Breast epithelium (tissue), 4 donors: ENCODE results near the gene REEP3. TPM values are rescaled to one million over a fixed set of nuclear protein-coding genes. Genes with fewer than 3 reads are reported as not detected.
A peak's percentile ranks its signal among the peaks of the same experiment; 100 is the strongest.
"Not testable (repeated sequence)": the region's sequence is repeated elsewhere in the genome, so short reads cannot be mapped to it uniquely, and the experiment has no call there.

Experiments used
- DNase-seq, 2 donors: peaks; one replicate each; pipeline ENCODE4 v3.0.0-alpha.2; 2019; ENCODE audit warnings: low spot score in 2 of 2
- H3K27ac ChIP-seq, 2 donors: fragments of 200-600 bp; sonication (generic) in 1 of 2; one replicate each; pipeline ENCODE4 v1.5.1; 2016 to 2019; ENCODE audit warnings: mild to moderate bottlenecking in 1 of 2
- H3K27me3 ChIP-seq, 2 donors: fragments of 200-600 bp; sonication (generic) in 1 of 2; one replicate each; pipeline versions ENCODE4 v1.5.1 to v1.6.0; 2017 to 2019; ENCODE audit warnings: control low read depth in 1 of 2, mild to moderate bottlenecking in 1 of 2
- H3K36me3 ChIP-seq: fragments of 200-600 bp; one replicate; pipeline ENCODE4 v1.5.1; 2019
- H3K4me1 ChIP-seq, 2 donors: fragments of 200-600 bp; sonication (generic); one replicate each; pipeline ENCODE4 v1.5.1; 2016 to 2019; ENCODE audit warnings: control low read depth in 1 of 2
- H3K4me3 ChIP-seq, 3 donors: fragments of 200-600 bp; sonication (generic); 1 replicate in 2 of 3; 2 replicates in 1 of 3; pipeline ENCODE4 v1.5.1; 2016 to 2019; ENCODE audit warnings: mild to moderate bottlenecking in 3 of 3, moderate library complexity in 2 of 3
- H3K9me3 ChIP-seq, 2 donors: fragments of 200-600 bp; sonication (generic) in 1 of 2; one replicate each; pipeline ENCODE4 v1.5.1; 2016 to 2019; ENCODE audit warnings: control low read depth in 1 of 2
- POLR2A ChIP-seq: fragments of 450-650 bp; IDR thresholded peaks from one replicate; pipeline ENCODE4 v1.6.1; 2016; ENCODE audit warnings: antibody characterized with exemption, mild to moderate bottlenecking, moderate library complexity
- POLR2AphosphoS5 ChIP-seq, 3 donors: sonication (generic); formaldehyde crosslinking; IDR thresholded peaks; one replicate each; pipeline ENCODE4 v1.6.1; 2017; ENCODE audit warnings: antibody characterized with exemption in 3 of 3
- intact Hi-C: fragments of 100-400 bp; cut with DNase I; formaldehyde crosslinking; loops from one replicate; pipeline ENCODE4 v1.15.1; 2023; ENCODE audit warnings: low total_unique reads
- total RNA-seq, 3 donors: library from RNA; depleted of rRNA; stranded (reverse); fragments of >200 nt; gene quantifications; one replicate each; pipeline ENCODE4 v1.1.0, GENCODE V29; 2016
- TF ChIP-seq, protein P1 (sequence below), 3 donors: fragments of 450-650 bp; IDR thresholded peaks; one replicate each; pipeline ENCODE4 v1.5.1; 2016 to 2017; ENCODE audit warnings: antibody characterized with exemption in 3 of 3, mild to moderate bottlenecking in 3 of 3, moderate library complexity in 3 of 3

REEP3 gene
- total RNA-seq, 3 donors from 2014 or later = 55.4 to 74.1 (median 63.6) TPM

DNA sequence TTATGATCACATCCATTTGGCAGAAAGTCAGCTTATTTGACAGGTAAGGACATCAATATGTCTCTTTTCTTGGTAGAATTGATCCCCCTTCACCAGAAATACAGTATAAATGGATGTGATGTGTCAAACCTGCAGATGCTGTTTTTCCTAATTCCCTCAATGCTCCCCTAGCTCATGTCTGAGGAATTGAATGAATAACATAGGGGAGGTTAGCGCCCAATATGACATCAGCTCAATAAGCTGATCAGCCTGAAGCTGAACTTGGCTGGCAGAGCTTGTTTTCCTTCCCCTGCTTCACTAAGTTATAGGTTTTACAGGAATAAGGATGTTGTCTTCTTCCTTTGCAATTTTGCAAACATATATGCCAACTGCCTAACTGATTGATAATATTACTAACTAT, 132.5 kb downstream of the REEP3 start:
- Histone ChIP-seq H3K27ac (no peak overlapping the region), H3K4me3 (no peak overlapping the region), H3K36me3 (no peaks in the 10 kb centered on the region), H3K27me3 (no peaks in the 10 kb centered on the region), H3K9me3 (no peaks in the 10 kb centered on the region), H3K4me1 (no peaks in the 10 kb centered on the region)
- intact Hi-C loops = no loop called here
- TF ChIP-seq POLR2A (no peak), POLR2AphosphoS5 (IDR thresholded peaks at IDR 0.05) (no peak)
- TF ChIP-seq, protein P1, sequence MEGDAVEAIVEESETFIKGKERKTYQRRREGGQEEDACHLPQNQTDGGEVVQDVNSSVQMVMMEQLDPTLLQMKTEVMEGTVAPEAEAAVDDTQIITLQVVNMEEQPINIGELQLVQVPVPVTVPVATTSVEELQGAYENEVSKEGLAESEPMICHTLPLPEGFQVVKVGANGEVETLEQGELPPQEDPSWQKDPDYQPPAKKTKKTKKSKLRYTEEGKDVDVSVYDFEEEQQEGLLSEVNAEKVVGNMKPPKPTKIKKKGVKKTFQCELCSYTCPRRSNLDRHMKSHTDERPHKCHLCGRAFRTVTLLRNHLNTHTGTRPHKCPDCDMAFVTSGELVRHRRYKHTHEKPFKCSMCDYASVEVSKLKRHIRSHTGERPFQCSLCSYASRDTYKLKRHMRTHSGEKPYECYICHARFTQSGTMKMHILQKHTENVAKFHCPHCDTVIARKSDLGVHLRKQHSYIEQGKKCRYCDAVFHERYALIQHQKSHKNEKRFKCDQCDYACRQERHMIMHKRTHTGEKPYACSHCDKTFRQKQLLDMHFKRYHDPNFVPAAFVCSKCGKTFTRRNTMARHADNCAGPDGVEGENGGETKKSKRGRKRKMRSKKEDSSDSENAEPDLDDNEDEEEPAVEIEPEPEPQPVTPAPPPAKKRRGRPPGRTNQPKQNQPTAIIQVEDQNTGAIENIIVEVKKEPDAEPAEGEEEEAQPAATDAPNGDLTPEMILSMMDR (IDR thresholded peaks at IDR 0.05) = no peak
- DNase-seq = no peak

DNA sequence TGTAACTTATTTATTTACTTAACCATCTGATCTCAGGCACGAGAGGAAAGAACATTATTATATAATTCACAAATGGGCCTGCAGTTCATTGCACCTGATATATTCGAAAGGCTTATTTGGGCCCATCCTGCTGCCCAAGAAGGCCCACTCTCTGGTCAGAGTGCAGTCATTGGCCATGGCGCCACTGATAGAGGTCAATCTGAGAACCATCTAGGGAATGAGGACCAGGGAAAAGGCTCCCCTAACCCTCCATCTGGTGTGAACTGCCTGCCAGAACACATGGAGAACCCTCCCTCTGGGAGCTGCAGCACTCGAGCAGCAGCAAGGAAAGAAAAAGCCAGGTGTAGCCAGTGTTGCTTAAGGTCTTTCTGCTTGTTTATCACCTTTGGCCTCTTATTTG, 136.6 kb downstream of the REEP3 start:
- no peak overlapping the region for H3K4me3 ChIP-seq
- no peak for DNase-seq
- H3K27ac ChIP-seq = no peak overlapping the region
- intact Hi-C loops = no loop called here
- H3K4me1 ChIP-seq = no peaks in the 10 kb centered on the region
- no peak for TF ChIP-seq POLR2A
- no peak for TF ChIP-seq POLR2AphosphoS5 (IDR thresholded peaks at IDR 0.05)
- H3K36me3 ChIP-seq = no peaks in the 10 kb centered on the region
- H3K9me3 ChIP-seq = no peaks in the 10 kb centered on the region
- H3K27me3 ChIP-seq = no peaks in the 10 kb centered on the region

DNA sequence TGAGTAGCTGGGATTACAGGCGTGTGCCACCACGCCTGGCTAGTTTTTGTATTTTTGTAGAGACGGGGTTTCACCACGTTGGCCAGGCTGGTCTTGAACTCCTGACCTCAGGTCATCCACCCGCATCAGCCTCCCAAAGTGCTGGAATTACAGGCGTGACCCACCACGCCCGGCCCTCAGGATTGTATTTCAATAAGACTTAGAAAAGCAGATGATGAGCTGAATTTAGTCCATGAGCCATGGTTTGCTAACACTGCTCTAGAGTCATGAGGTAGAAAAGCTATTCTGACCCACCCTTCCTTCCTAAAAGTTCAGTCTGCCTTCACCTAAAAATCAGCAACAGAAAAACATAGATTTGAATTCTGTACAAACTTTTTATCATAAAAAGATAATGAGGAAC, 139.7 kb downstream of the REEP3 start:
- H3K27ac ChIP-seq, H3K4me1 ChIP-seq, H3K9me3 ChIP-seq, DNase-seq, H3K4me3 ChIP-seq, intact Hi-C loops, H3K36me3 ChIP-seq, H3K27me3 ChIP-seq: not testable (repeated sequence)

DNA sequence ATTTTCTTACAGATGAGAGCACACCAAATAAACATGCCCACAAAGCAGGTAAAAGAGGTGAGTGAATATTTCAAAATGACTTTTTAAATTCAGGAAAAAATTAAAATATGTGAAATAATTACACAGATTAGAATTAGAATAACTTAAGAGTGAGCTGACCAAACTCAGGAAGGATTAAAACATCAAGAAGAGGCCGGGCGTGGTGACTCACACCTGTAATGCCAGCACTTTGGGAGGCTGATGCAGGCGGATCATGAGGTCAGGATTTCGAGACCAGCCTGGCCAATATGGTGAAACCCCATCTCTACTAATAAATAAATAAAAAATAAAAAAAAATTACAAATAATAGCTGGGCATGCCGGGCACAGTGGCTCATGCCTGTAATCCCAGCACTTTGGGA, 140.1 kb downstream of the REEP3 start:
- intact Hi-C loops = no loop called here
- no peak for DNase-seq
- no peaks in the 10 kb centered on the region for H3K9me3 ChIP-seq

DNA sequence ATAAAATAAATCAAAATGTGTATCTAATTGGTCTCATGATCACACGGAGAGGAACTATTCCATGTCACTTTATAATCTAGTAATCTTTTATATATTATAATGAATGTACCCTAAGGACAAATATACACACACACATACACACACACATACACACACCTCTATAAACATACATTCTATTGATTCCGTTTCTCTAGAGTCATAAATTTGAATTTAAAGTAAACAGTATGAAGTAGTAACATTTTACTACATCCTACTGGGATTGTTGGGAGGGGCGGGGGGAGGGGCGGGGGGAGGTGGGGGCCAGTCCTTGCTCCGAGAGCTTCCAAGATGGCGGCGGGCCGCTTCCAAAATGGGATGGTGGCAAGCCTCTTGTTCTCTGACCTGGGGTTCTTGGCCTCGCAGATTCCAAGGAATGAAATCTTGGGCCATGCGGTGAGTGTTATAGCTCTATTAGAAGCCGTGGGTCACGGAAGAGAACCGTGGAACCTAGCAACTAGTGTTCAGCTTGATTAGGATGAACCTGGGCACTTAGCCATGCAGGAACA, 143.2 kb downstream of the REEP3 start:
- Histone ChIP-seq H3K4me1 (no peaks in the 10 kb centered on the region), H3K36me3 (no peaks in the 10 kb centered on the region), H3K27me3 (no peaks in the 10 kb centered on the region), H3K4me3 (no peak overlapping the region), H3K27ac (no peak overlapping the region), H3K9me3 (no peaks in the 10 kb centered on the region)
- intact Hi-C loops = no loop called here
- DNase-seq = no peak
- TF ChIP-seq POLR2A = no peak
- TF ChIP-seq, protein P1 (IDR thresholded peaks at IDR 0.05) = no peak
- no peak for TF ChIP-seq POLR2AphosphoS5 (IDR thresholded peaks at IDR 0.05)

More for the DNA sequence above, 140.1 kb downstream of the REEP3 start:
- Histone ChIP-seq H3K27me3 (no peaks in the 10 kb centered on the region), H3K4me3 (no peak overlapping the region), H3K36me3 (no peaks in the 10 kb centered on the region), H3K27ac (no peak overlapping the region), H3K4me1 (no peaks in the 10 kb centered on the region)
- TF ChIP-seq, protein P1 (IDR thresholded peaks at IDR 0.05) = no peak
- TF ChIP-seq POLR2AphosphoS5 (IDR thresholded peaks at IDR 0.05) (no peak), POLR2A (no peak)

DNA sequence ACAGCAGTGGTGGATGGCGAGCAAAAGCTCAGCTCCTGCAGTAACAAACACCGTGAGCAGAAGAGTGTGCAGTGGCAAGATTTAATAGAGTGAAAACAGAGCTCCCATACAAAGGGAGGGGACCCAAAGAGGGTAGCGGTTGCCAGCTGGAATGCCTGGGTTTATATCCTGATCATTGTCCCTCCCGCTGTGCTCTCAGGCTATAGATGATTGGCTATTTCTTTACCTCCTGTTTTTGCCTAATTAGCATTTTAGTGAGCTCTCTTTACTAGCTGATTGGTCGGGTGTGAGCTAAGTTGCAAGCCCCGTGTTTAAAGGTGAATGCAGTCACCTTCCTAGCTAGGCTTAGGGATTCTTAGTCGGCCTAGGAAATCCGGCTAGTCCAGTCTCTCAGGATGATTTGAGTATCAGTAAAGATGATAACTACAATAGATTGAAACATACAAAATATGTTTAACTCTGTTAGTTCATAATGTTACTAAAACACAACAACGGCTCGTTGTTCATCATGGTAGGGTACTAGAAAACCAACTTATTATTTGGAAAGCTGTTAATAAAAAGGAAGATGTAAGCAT, 143.9 kb downstream of the REEP3 start:
- H3K36me3 ChIP-seq, H3K27me3 ChIP-seq, DNase-seq, H3K4me3 ChIP-seq, H3K4me1 ChIP-seq, intact Hi-C loops, H3K9me3 ChIP-seq: not testable (repeated sequence)
- H3K27ac ChIP-seq = peak overlapping the region in 1 of 2 donors; percentile 30
